HT-29 (cell line): ENCODE results near the gene DYNC1LI1. TPM values are rescaled to one million over a fixed set of nuclear protein-coding genes. Genes with fewer than 3 reads are reported as not detected.

Experiments
- DNase-seq: peaks from one replicate; pipeline ENCODE4 v3.0.0-alpha.2; 2015; ENCODE audit warnings: low spot score
- small RNA-seq: library from RNA; depleted of rRNA; stranded (forward); fragments of <200 nt; gene quantifications from one replicate; pipeline ENCODE3, GENCODE V24; 2014
- total RNA-seq: library from RNA; depleted of rRNA; stranded (reverse); fragments of >200 nt; shearing (Covaris generic); gene quantifications from 2 replicates; pipeline ENCODE4 v1.2.3, GENCODE V29; 2014; rRNA removed

Gene DYNC1LI1
- total RNA-seq, 1 experiment from 2014 or later: 14.6 TPM

- DNase-seq: no peak
These were observed 76.9 kb downstream of the DYNC1LI1 start for GRCh38 chr3:32493437-32494414.

- DNase-seq: no peak
These were observed 77.8 kb downstream of the DYNC1LI1 start for GRCh38 chr3:32492684-32493436.

- no peak for DNase-seq
These were observed 82.1 kb downstream of the DYNC1LI1 start for GRCh38 chr3:32488474-32489008.

GRCh38 chr3:32487781-32488473 is 82.7 kb downstream of the DYNC1LI1 start:
- no peak for DNase-seq

GRCh38 chr3:32484436-32484835 is 86.2 kb downstream of the DYNC1LI1 start:
- no peak for DNase-seq

GRCh38 chr3:32483772-32484171 is 86.9 kb downstream of the DYNC1LI1 start:
- no peak for DNase-seq

GRCh38 chr3:32482693-32483092 is 88.0 kb downstream of the DYNC1LI1 start:
- no peak for DNase-seq

- DNase-seq: no peak
These were observed 88.6 kb downstream of the DYNC1LI1 start for GRCh38 chr3:32481791-32482631.

GRCh38 chr3:32480604-32481003 is 90.1 kb downstream of the DYNC1LI1 start:
- DNase-seq: no peak

Small RNA genes lying within 50 kb of the gene (small RNA-seq; reads per million reads assigned to genes)
- gene MIR548AY: not detected

Other genes with a start within 250 kb of the DYNC1LI1 start
- gene CMTM7, start 179.0 kb downstream of the DYNC1LI1 start, total RNA-seq: 20.2 and 30.7 TPM in 2 replicates
- gene CMTM6, start 68.0 kb downstream of the DYNC1LI1 start, total RNA-seq: 38.6 and 44.1 TPM in 2 replicates
- 13.0 and 17.1 TPM in 2 replicates for gene CNOT10, start 114.3 kb upstream of the DYNC1LI1 start, total RNA-seq
- not detected in 2 replicates for gene TRIM71, start 247.1 kb upstream of the DYNC1LI1 start, total RNA-seq